GM21367 (cell line): ENCODE measurements around the gene KCNJ5.
A peak's percentile ranks its signal among the peaks of the same experiment; 100 is the strongest.

Source experiments
- ATAC-seq: cut with Tn5 transposase; IDR thresholded peaks from one replicate; pipeline ENCODE4 v1.9.1; 2021; ENCODE audit not compliant: unreplicated experiment

KCNJ5 gene

GRCh38 chr11:128890543-128891368, at the start of gene KCNJ5:
Gene KCNJ5, plus strand, starts transcription at chr11:128891356. Its CDS starts 19,918 bp downstream, at chr11:128911274.
- ATAC-seq: no peak

GRCh38 chr11:128841461-128842072, 49.6 kb upstream of the KCNJ5 start:
- ATAC-seq: peak; percentile 44

- ATAC-seq: no peak
These were observed 47.9 kb upstream of the KCNJ5 start for GRCh38 chr11:128843198-128843785.

- ATAC-seq: no peak
These were observed 45.8 kb upstream of the KCNJ5 start for GRCh38 chr11:128845334-128845780.

- ATAC-seq: no peak
These were observed 44.2 kb upstream of the KCNJ5 start for GRCh38 chr11:128846985-128847384.

- peak; percentile 95 for ATAC-seq
These were observed 42.2 kb upstream of the KCNJ5 start for GRCh38 chr11:128848815-128849455.

- no peak for ATAC-seq
These were observed 38.7 kb upstream of the KCNJ5 start for GRCh38 chr11:128852327-128853023.

GRCh38 chr11:128853559-128853958, 37.6 kb upstream of the KCNJ5 start:
- no peak for ATAC-seq

GRCh38 chr11:128854841-128855240, 36.3 kb upstream of the KCNJ5 start:
- no peak for ATAC-seq

GRCh38 chr11:128856241-128856640, 34.9 kb upstream of the KCNJ5 start:
- ATAC-seq: no peak

- no peak for ATAC-seq
These were observed 33.8 kb upstream of the KCNJ5 start for GRCh38 chr11:128857341-128857740.

GRCh38 chr11:128859563-128860441, 31.4 kb upstream of the KCNJ5 start:
- peak; percentile 93 for ATAC-seq

GRCh38 chr11:128860571-128861361, 30.4 kb upstream of the KCNJ5 start:
- no peak for ATAC-seq

GRCh38 chr11:128862406-128862805, 28.8 kb upstream of the KCNJ5 start:
- ATAC-seq: no peak

GRCh38 chr11:128862908-128863660, 28.1 kb upstream of the KCNJ5 start:
- ATAC-seq: no peak

- ATAC-seq: no peak
These were observed 25.7 kb upstream of the KCNJ5 start for GRCh38 chr11:128865490-128865889.

- no peak for ATAC-seq
These were observed 23.9 kb upstream of the KCNJ5 start, which contains the start of gene KCNJ1 for GRCh38 chr11:128867277-128867676. Gene KCNJ1, minus strand, starts transcription at chr11:128867296. Its CDS starts 27,053 bp downstream, at chr11:128840243.
